ENCODE measurements around the gene MAPKAP1.

GRCh38 chr9:125444166-125444565, 262.8 kb downstream of the MAPKAP1 start:
- TF ChIP-seq EZH2 (IDR thresholded peaks at IDR 0.05) (no peak), POLR2AphosphoS5 (IDR thresholded peaks at IDR 0.05; ENCODE audit: borderline replicate concordance, low read depth, low read length) (no peak)
